ENCODE data around the gene FXYD4.

FXYD4 gene

DNA sequence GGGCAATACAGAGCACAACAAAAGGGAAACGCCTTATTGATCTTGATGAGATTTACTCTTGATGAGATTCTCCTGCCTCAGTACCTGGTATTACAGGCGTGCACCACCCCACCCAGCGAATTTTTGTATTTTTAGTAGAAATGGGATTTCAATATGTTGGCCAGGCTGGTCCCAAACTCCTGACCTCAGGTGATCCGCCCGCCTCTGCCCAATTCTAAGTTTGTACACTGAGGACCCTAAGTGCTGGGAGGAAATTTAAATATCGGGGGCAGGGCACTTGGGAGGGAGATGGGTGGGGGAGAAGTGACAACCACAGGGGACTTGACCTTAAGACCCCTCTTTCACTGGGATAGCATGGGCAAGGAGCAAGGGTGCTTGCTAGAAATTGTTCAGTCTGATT, 23.4 kb downstream of the FXYD4 start:
- H3K79me2 ChIP-seq (ENCODE audit: control insufficient read depth, insufficient read depth, low read length, poor library complexity) = peaks cover 30% of the 10 kb centered on the region
- WGBS (ENCODE audit: extremely low coverage, insufficient coverage, insufficient read length) = no CpG with 5 or more reads among the region's 6 CpGs
- H2BK12ac ChIP-seq (ENCODE audit: low read length) = no peak overlapping the region

DNA sequence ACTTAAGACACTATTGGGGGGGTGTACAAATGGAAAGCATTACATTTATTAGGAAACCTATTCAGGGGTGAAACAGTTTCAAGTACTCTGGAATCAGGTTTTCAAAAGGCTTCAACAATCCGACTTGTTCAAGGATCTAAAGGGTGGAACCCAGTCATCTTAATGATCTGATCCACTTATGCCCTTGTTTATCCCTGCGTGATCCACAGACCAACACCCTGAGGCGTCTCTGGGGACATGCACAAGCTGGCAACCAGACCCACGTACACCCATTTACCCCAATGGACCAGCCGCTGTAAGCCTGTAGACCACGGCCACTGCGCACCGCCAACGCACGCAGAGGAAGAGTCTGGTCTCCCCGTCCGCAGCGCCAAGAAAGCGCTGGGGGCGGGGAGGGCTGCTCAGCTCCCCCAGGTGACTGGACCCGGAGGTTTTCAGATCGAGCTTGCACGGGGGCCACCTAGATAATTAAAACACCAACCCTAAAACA, 24.2 kb downstream of the FXYD4 start:
- Histone ChIP-seq H3K79me1 (ENCODE audit: low read length) (peaks cover 17% of the 10 kb centered on the region), H3K4me3 (ENCODE audit: low read depth, low read length) (peak overlapping the region; percentile 83), H3K23ac (ENCODE audit: low read length) (no peak overlapping the region), H2BK120ac (ENCODE audit: insufficient read depth, low read length, poor library complexity) (no peak overlapping the region), H2BK12ac (ENCODE audit: low read length) (no peak overlapping the region), H3K18ac (ENCODE audit: low read length) (peak overlapping the region; percentile 99), H2AK5ac (ENCODE audit: low read length) (peak overlapping the region; percentile 32), H3K36me3 (ENCODE audit: control insufficient read depth in 1 of 2, insufficient read depth in 2 of 2, low read length in 2 of 2) (peaks cover 30 to 38% of the 10 kb centered on the region in 2 experiments), H3K14ac (ENCODE audit: low read length) (peak overlapping the region; percentile 44), H3K4ac (ENCODE audit: low read depth, low read length) (peak overlapping the region; percentile 93), H2AFZ (ENCODE audit: insufficient read depth, low read length, poor library complexity) (no peak overlapping the region), H3K27me3 (ENCODE audit: insufficient read depth, low read length) (no peaks in the 10 kb centered on the region), H3K4me2 (ENCODE audit: low read length) (peak overlapping the region; percentile 82), H4K91ac (ENCODE audit: low read depth, low read length) (no peak overlapping the region), H4K8ac (ENCODE audit: low read depth, low read length) (peak overlapping the region; percentile 54), H2BK5ac (ENCODE audit: low read depth, low read length, poor library complexity) (peak overlapping the region; percentile 25), H3K9me3 (ENCODE audit: insufficient read depth, low read depth, low read length) (no peaks in the 10 kb centered on the region), H3K9ac (ENCODE audit: low read length) (peak overlapping the region; percentile 88), H3K27ac (ENCODE audit: low read depth, low read length) (peak overlapping the region; percentile 100), H3K4me1 (ENCODE audit: control insufficient read depth in 1 of 2, insufficient read depth in 2 of 2, low read length in 2 of 2) (peaks cover 11 to 25% of the 10 kb centered on the region in 2 experiments), H4K12ac (ENCODE audit: low read depth, low read length) (peak overlapping the region; percentile 32), H3K79me2 (ENCODE audit: control insufficient read depth, insufficient read depth, low read length, poor library complexity) (peaks cover 30% of the 10 kb centered on the region)
- no CpG with 5 or more reads among the region's 18 CpGs for WGBS (ENCODE audit: extremely low coverage, insufficient coverage, insufficient read length)
- DNase-seq = no peak

More for the DNA sequence above, 23.4 kb downstream of the FXYD4 start:
- Histone ChIP-seq H3K4ac (ENCODE audit: low read depth, low read length) (peak overlapping the region; percentile 88), H3K18ac (ENCODE audit: low read length) (no peak overlapping the region), H3K79me1 (ENCODE audit: low read length) (peaks cover 17% of the 10 kb centered on the region), H3K9ac (ENCODE audit: low read length) (no peak overlapping the region), H3K4me1 (ENCODE audit: control insufficient read depth in 1 of 2, insufficient read depth in 2 of 2, low read length in 2 of 2) (peaks cover 11 to 22% of the 10 kb centered on the region in 2 experiments), H3K4me2 (ENCODE audit: low read length) (peak overlapping the region; percentile 82), H3K4me3 (ENCODE audit: low read depth, low read length) (no peak overlapping the region), H4K12ac (ENCODE audit: low read depth, low read length) (no peak overlapping the region), H3K27me3 (ENCODE audit: insufficient read depth, low read length) (no peaks in the 10 kb centered on the region), H3K36me3 (ENCODE audit: control insufficient read depth in 1 of 2, insufficient read depth in 2 of 2, low read length in 2 of 2) (peaks cover 36 to 45% of the 10 kb centered on the region in 2 experiments), H2BK120ac (ENCODE audit: insufficient read depth, low read length, poor library complexity) (no peak overlapping the region), H3K14ac (ENCODE audit: low read length) (no peak overlapping the region), H3K27ac (ENCODE audit: low read depth, low read length) (no peak overlapping the region), H3K9me3 (ENCODE audit: insufficient read depth, low read depth, low read length) (no peaks in the 10 kb centered on the region), H2AK5ac (ENCODE audit: low read length) (no peak overlapping the region), H2BK5ac (ENCODE audit: low read depth, low read length, poor library complexity) (no peak overlapping the region), H4K91ac (ENCODE audit: low read depth, low read length) (no peak overlapping the region), H4K8ac (ENCODE audit: low read depth, low read length) (no peak overlapping the region), H3K23ac (ENCODE audit: low read length) (no peak overlapping the region), H2AFZ (ENCODE audit: insufficient read depth, low read length, poor library complexity) (no peak overlapping the region)
- DNase-seq = no peak

DNA sequence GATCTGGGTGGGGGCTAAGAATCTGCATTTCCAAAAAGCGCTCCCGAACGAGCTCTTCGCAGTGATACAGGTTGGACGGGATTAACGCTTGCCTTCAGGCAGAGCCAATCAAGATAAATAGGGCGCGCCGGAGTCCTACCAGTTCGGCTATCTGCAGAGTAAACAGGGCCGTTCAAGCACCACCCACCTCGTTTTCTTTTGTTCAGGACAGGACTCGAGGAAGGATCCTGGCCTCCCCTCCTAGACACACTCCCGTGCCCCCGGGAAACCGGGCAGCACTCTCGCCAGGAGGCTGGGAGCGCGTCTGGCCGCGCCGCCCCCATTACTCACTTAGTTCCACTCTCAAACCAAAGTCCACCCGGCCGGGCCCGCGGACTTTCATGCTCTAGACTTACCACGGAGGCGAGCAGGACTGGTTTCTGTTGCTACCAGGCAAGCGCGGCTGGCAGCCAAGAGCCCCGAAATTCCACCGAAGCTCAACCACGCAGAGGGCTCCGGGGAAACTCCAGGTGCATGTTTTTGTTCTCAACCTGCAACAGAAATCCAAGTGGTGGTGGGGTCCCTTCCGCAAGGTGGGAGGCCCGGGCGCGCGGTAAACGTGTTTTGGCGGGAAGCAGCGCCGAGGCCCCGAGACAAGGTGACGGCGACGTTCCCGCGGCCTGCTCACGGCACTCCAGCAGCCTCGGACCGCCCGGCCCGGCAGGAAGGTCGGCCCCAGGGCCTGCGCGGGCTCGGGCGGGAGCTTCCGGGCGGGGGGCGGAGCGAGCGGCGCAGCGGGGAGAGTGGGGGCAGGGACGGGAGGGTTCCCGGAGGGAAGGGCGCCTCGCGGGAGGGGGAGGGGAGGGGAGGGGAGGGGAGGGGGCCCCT, 24.9 kb downstream of the FXYD4 start:
- H3K9ac ChIP-seq (ENCODE audit: low read length) = peak overlapping the region; percentile 88
- peaks cover 17% of the 10 kb centered on the region for H3K79me1 ChIP-seq (ENCODE audit: low read length)
- H3K79me2 ChIP-seq (ENCODE audit: control insufficient read depth, insufficient read depth, low read length, poor library complexity) = peaks cover 30% of the 10 kb centered on the region
- peak overlapping the region; percentile 97 for H4K91ac ChIP-seq (ENCODE audit: low read depth, low read length)
- H2AFZ ChIP-seq (ENCODE audit: insufficient read depth, low read length, poor library complexity) = peak overlapping the region; percentile 90
- peak; percentile 30 to 58 for DNase-seq
- H3K27ac ChIP-seq (ENCODE audit: low read depth, low read length) = peak overlapping the region; percentile 100
- no CpG with 5 or more reads among the region's 71 CpGs for WGBS (ENCODE audit: extremely low coverage, insufficient coverage, insufficient read length)
- H4K12ac ChIP-seq (ENCODE audit: low read depth, low read length) = peak overlapping the region; percentile 98
- peak overlapping the region; percentile 99 for H3K18ac ChIP-seq (ENCODE audit: low read length)
- peak overlapping the region; percentile 93 for H2BK120ac ChIP-seq (ENCODE audit: insufficient read depth, low read length, poor library complexity)
- H3K4me2 ChIP-seq (ENCODE audit: low read length) = peak overlapping the region; percentile 82
- H3K9me3 ChIP-seq (ENCODE audit: insufficient read depth, low read depth, low read length) = no peaks in the 10 kb centered on the region
- H3K4me1 ChIP-seq (ENCODE audit: control insufficient read depth in 1 of 2, insufficient read depth in 2 of 2, low read length in 2 of 2) = peaks cover 11 to 26% of the 10 kb centered on the region in 2 experiments
- peaks cover 24 to 33% of the 10 kb centered on the region in 2 experiments for H3K36me3 ChIP-seq (ENCODE audit: control insufficient read depth in 1 of 2, insufficient read depth in 2 of 2, low read length in 2 of 2)
- no peaks in the 10 kb centered on the region for H3K27me3 ChIP-seq (ENCODE audit: insufficient read depth, low read length)
- peak overlapping the region; percentile 96 for H3K14ac ChIP-seq (ENCODE audit: low read length)
- H3K4ac ChIP-seq (ENCODE audit: low read depth, low read length) = peak overlapping the region; percentile 93
- peak overlapping the region; percentile 71 for H2AK5ac ChIP-seq (ENCODE audit: low read length)
- H2BK12ac ChIP-seq (ENCODE audit: low read length) = peak overlapping the region; percentile 52
- H3K23ac ChIP-seq (ENCODE audit: low read length) = no peak overlapping the region
- H2BK5ac ChIP-seq (ENCODE audit: low read depth, low read length, poor library complexity) = peak overlapping the region; percentile 97
- peak overlapping the region; percentile 83 for H4K8ac ChIP-seq (ENCODE audit: low read depth, low read length)
- H3K4me3 ChIP-seq (ENCODE audit: low read depth, low read length) = peak overlapping the region; percentile 83

DNA sequence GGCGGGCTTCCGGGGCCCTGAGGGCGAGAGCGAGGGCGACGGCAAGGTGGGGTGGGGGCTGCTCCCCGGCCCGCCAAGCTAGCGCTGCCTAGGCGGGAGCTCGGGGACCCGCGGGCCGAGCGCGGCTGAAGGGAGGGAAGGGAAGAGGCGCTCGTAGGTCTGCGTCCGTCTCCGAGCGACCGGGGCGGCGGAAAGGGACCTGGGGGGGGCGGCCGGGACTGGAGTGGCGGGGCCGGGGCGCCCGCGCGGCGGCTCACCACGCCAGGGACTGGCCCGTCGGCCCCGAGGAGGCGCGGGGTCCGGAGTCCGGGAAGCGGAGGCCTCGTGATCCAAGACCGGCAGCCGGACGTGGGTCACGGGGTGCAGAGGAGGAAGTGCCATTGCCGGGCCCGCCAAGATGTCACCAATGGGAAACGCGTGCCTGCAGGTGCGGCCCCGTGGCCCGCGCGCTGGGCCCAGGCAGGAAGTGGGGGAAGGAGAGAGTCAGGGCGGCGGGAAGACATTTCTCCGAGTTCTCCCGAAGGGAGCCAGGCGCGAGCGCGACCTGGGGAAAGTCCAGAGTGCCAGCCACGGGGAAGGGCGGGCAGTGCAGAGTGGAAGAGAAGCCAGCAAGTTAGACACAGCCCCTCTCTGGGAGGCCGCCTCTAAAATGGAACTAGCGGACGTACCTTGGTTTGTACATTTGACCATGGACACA, 25.6 kb downstream of the FXYD4 start:
- Histone ChIP-seq H3K9ac (ENCODE audit: low read length) (peak overlapping the region; percentile 75), H2BK12ac (ENCODE audit: low read length) (no peak overlapping the region), H3K4me3 (ENCODE audit: low read depth, low read length) (peak overlapping the region; percentile 73), H4K8ac (ENCODE audit: low read depth, low read length) (peak overlapping the region; percentile 96), H4K91ac (ENCODE audit: low read depth, low read length) (peak overlapping the region; percentile 97), H2BK120ac (ENCODE audit: insufficient read depth, low read length, poor library complexity) (peak overlapping the region; percentile 87), H3K79me2 (ENCODE audit: control insufficient read depth, insufficient read depth, low read length, poor library complexity) (peaks cover 30% of the 10 kb centered on the region), H3K27ac (ENCODE audit: low read depth, low read length) (peak overlapping the region; percentile 100), H4K12ac (ENCODE audit: low read depth, low read length) (peak overlapping the region; percentile 79), H3K27me3 (ENCODE audit: insufficient read depth, low read length) (no peaks in the 10 kb centered on the region), H3K14ac (ENCODE audit: low read length) (peak overlapping the region; percentile 95), H3K9me3 (ENCODE audit: insufficient read depth, low read depth, low read length) (no peaks in the 10 kb centered on the region), H2AK5ac (ENCODE audit: low read length) (peak overlapping the region; percentile 66), H2BK5ac (ENCODE audit: low read depth, low read length, poor library complexity) (peak overlapping the region; percentile 97), H3K4ac (ENCODE audit: low read depth, low read length) (peak overlapping the region; percentile 94), H3K23ac (ENCODE audit: low read length) (no peak overlapping the region), H2AFZ (ENCODE audit: insufficient read depth, low read length, poor library complexity) (peak overlapping the region; percentile 67), H3K36me3 (ENCODE audit: control insufficient read depth in 1 of 2, insufficient read depth in 2 of 2, low read length in 2 of 2) (peaks cover 16 to 25% of the 10 kb centered on the region in 2 experiments), H3K79me1 (ENCODE audit: low read length) (peaks cover 17% of the 10 kb centered on the region), H3K18ac (ENCODE audit: low read length) (peak overlapping the region; percentile 88), H3K4me2 (ENCODE audit: low read length) (peak overlapping the region; percentile 77), H3K4me1 (ENCODE audit: control insufficient read depth in 1 of 2, insufficient read depth in 2 of 2, low read length in 2 of 2) (peaks cover 11 to 27% of the 10 kb centered on the region in 2 experiments)
- DNase-seq = peak; percentile 70 to 76
- WGBS (ENCODE audit: extremely low coverage, insufficient coverage, insufficient read length) = no CpG with 5 or more reads among the region's 70 CpGs
